ENCODE measurements around the gene SSNA1. TPM values are rescaled to one million over a fixed set of nuclear protein-coding genes. Genes with fewer than 3 reads are reported as not detected.

SSNA1 gene
- total and polyA plus RNA-seq, 2 donors = 74.9 to 85.2 TPM

GRCh38 chr9:137191691-137192447 lies 3.4 kb downstream of the SSNA1 start:
- WGBS = 97% methylated on average over 22 of the region's 22 CpGs
- DNase-seq (ENCODE audit: low read depth in 6 of 9, low spot score in 9 of 9) = no peak
- H3K36me3 ChIP-seq (ENCODE audit: control insufficient read depth in 2 of 2, insufficient read depth in 2 of 2, low read length in 1 of 2) = peaks cover 23 to 26% of the 10 kb centered on the region in 2 donors
- H3K27me3 ChIP-seq (ENCODE audit: control insufficient read depth in 2 of 2, insufficient read depth in 1 of 2, low read length in 1 of 2) = no peaks in the 10 kb centered on the region
- no peak overlapping the region for H3K4me3 ChIP-seq (ENCODE audit: low read length in 2 of 2)
- H3K27ac ChIP-seq (ENCODE audit: low read depth in 1 of 2, low read length in 1 of 2) = no peak overlapping the region
- no peaks in the 10 kb centered on the region for H3K9me3 ChIP-seq (ENCODE audit: control insufficient read depth in 2 of 2, insufficient read depth in 1 of 2, low read length in 1 of 2)
- peaks cover 18 to 26% of the 10 kb centered on the region in 2 donors for H3K4me1 ChIP-seq (ENCODE audit: control insufficient read depth in 2 of 2, insufficient read depth in 2 of 2, low read length in 2 of 2)

GRCh38 chr9:137192448-137192780 lies 3.9 kb downstream of the SSNA1 start:
- Histone ChIP-seq H3K4me3 (ENCODE audit: low read length in 2 of 2) (no peak overlapping the region), H3K36me3 (ENCODE audit: control insufficient read depth in 2 of 2, insufficient read depth in 2 of 2, low read length in 1 of 2) (peaks cover 19 to 26% of the 10 kb centered on the region in 2 donors), H3K9me3 (ENCODE audit: control insufficient read depth in 2 of 2, insufficient read depth in 1 of 2, low read length in 1 of 2) (no peaks in the 10 kb centered on the region), H3K27ac (ENCODE audit: low read depth in 1 of 2, low read length in 1 of 2) (no peak overlapping the region), H3K27me3 (ENCODE audit: control insufficient read depth in 2 of 2, insufficient read depth in 1 of 2, low read length in 1 of 2) (peaks cover 0 to under 1% of the 10 kb centered on the region in 2 donors), H3K4me1 (ENCODE audit: control insufficient read depth in 2 of 2, insufficient read depth in 2 of 2, low read length in 2 of 2) (peaks cover 13 to 20% of the 10 kb centered on the region in 2 donors)
- no peak for DNase-seq (ENCODE audit: low read depth in 6 of 9, low spot score in 9 of 9)
- 96% methylated on average over 10 of the region's 10 CpGs for WGBS

- no peak overlapping the region for H3K27ac ChIP-seq (ENCODE audit: low read depth in 1 of 2, low read length in 1 of 2)
- WGBS = 92% methylated on average over 2 of the region's 2 CpGs
- H3K4me1 ChIP-seq (ENCODE audit: control insufficient read depth in 2 of 2, insufficient read depth in 2 of 2, low read length in 2 of 2) = peaks cover 8 to 16% of the 10 kb centered on the region in 2 donors
Measured at GRCh38 chr9:137192859-137193258, 4.4 kb downstream of the SSNA1 start.

GRCh38 chr9:137193771-137194170 lies 5.3 kb downstream of the SSNA1 start:
- WGBS = 91% methylated on average over 14 of the region's 14 CpGs
- Histone ChIP-seq H3K4me3 (ENCODE audit: low read length in 2 of 2) (no peak overlapping the region), H3K4me1 (ENCODE audit: control insufficient read depth in 2 of 2, insufficient read depth in 2 of 2, low read length in 2 of 2) (peaks cover 8 to 14% of the 10 kb centered on the region in 2 donors), H3K9me3 (ENCODE audit: control insufficient read depth in 2 of 2, insufficient read depth in 1 of 2, low read length in 1 of 2) (no peaks in the 10 kb centered on the region), H3K27ac (ENCODE audit: low read depth in 1 of 2, low read length in 1 of 2) (no peak overlapping the region), H3K36me3 (ENCODE audit: control insufficient read depth in 2 of 2, insufficient read depth in 2 of 2, low read length in 1 of 2) (peaks cover 19 to 26% of the 10 kb centered on the region in 2 donors), H3K27me3 (ENCODE audit: control insufficient read depth in 2 of 2, insufficient read depth in 1 of 2, low read length in 1 of 2) (peaks cover 0 to 14% of the 10 kb centered on the region in 2 donors)
- DNase-seq (ENCODE audit: low read depth in 6 of 9, low spot score in 9 of 9) = no peak

More at GRCh38 chr9:137192859-137193258, 4.4 kb downstream of the SSNA1 start:
- peaks cover 19 to 26% of the 10 kb centered on the region in 2 donors for H3K36me3 ChIP-seq (ENCODE audit: control insufficient read depth in 2 of 2, insufficient read depth in 2 of 2, low read length in 1 of 2)
- H3K9me3 ChIP-seq (ENCODE audit: control insufficient read depth in 2 of 2, insufficient read depth in 1 of 2, low read length in 1 of 2) = no peaks in the 10 kb centered on the region
- DNase-seq (ENCODE audit: low read depth in 6 of 9, low spot score in 9 of 9) = no peak
- peaks cover 0 to 5% of the 10 kb centered on the region in 2 donors for H3K27me3 ChIP-seq (ENCODE audit: control insufficient read depth in 2 of 2, insufficient read depth in 1 of 2, low read length in 1 of 2)
- H3K4me3 ChIP-seq (ENCODE audit: low read length in 2 of 2) = no peak overlapping the region

- WGBS = 93% methylated on average over 16 of the region's 16 CpGs
- H3K4me1 ChIP-seq (ENCODE audit: control insufficient read depth in 2 of 2, insufficient read depth in 2 of 2, low read length in 2 of 2) = peaks cover 8 to 11% of the 10 kb centered on the region in 2 donors
Measured at GRCh38 chr9:137194388-137194787, 5.9 kb downstream of the SSNA1 start.

GRCh38 chr9:137194909-137195308 lies 6.4 kb downstream of the SSNA1 start:
- Histone ChIP-seq H3K27me3 (ENCODE audit: control insufficient read depth in 2 of 2, insufficient read depth in 1 of 2, low read length in 1 of 2) (peaks cover 9 to 25% of the 10 kb centered on the region in 2 donors), H3K4me1 (ENCODE audit: control insufficient read depth in 2 of 2, insufficient read depth in 2 of 2, low read length in 2 of 2) (peaks cover 5 to 6% of the 10 kb centered on the region in 2 donors), H3K36me3 (ENCODE audit: control insufficient read depth in 2 of 2, insufficient read depth in 2 of 2, low read length in 1 of 2) (peaks cover 16 to 24% of the 10 kb centered on the region in 2 donors), H3K4me3 (ENCODE audit: low read length in 2 of 2) (no peak overlapping the region), H3K9me3 (ENCODE audit: control insufficient read depth in 2 of 2, insufficient read depth in 1 of 2, low read length in 1 of 2) (no peaks in the 10 kb centered on the region), H3K27ac (ENCODE audit: low read depth in 1 of 2, low read length in 1 of 2) (no peak overlapping the region)
- WGBS = 93% methylated on average over 10 of the region's 10 CpGs
- no peak for DNase-seq (ENCODE audit: low read depth in 6 of 9, low spot score in 9 of 9)

More at GRCh38 chr9:137194388-137194787, 5.9 kb downstream of the SSNA1 start:
- Histone ChIP-seq H3K36me3 (ENCODE audit: control insufficient read depth in 2 of 2, insufficient read depth in 2 of 2, low read length in 1 of 2) (peaks cover 19 to 26% of the 10 kb centered on the region in 2 donors), H3K27ac (ENCODE audit: low read depth in 1 of 2, low read length in 1 of 2) (no peak overlapping the region), H3K4me3 (ENCODE audit: low read length in 2 of 2) (no peak overlapping the region), H3K27me3 (ENCODE audit: control insufficient read depth in 2 of 2, insufficient read depth in 1 of 2, low read length in 1 of 2) (peaks cover 5 to 21% of the 10 kb centered on the region in 2 donors), H3K9me3 (ENCODE audit: control insufficient read depth in 2 of 2, insufficient read depth in 1 of 2, low read length in 1 of 2) (no peaks in the 10 kb centered on the region)
- no peak for DNase-seq (ENCODE audit: low read depth in 6 of 9, low spot score in 9 of 9)

- H3K36me3 ChIP-seq (ENCODE audit: control insufficient read depth in 2 of 2, insufficient read depth in 2 of 2, low read length in 1 of 2) = peaks cover 8 to 16% of the 10 kb centered on the region in 2 donors
- H3K9me3 ChIP-seq (ENCODE audit: control insufficient read depth in 2 of 2, insufficient read depth in 1 of 2, low read length in 1 of 2) = no peaks in the 10 kb centered on the region
- WGBS = 95% methylated on average over 21 of the region's 21 CpGs
- H3K4me1 ChIP-seq (ENCODE audit: control insufficient read depth in 2 of 2, insufficient read depth in 2 of 2, low read length in 2 of 2) = peaks cover 3 to 4% of the 10 kb centered on the region in 2 donors
- H3K27ac ChIP-seq (ENCODE audit: low read depth in 1 of 2, low read length in 1 of 2) = no peak overlapping the region
- H3K4me3 ChIP-seq (ENCODE audit: low read length in 2 of 2) = no peak overlapping the region
- no peak for DNase-seq (ENCODE audit: low read depth in 6 of 9, low spot score in 9 of 9)
- peaks cover 10 to 25% of the 10 kb centered on the region in 2 donors for H3K27me3 ChIP-seq (ENCODE audit: control insufficient read depth in 2 of 2, insufficient read depth in 1 of 2, low read length in 1 of 2)
Measured at GRCh38 chr9:137195525-137196220, 7.2 kb downstream of the SSNA1 start.

- Histone ChIP-seq H3K4me3 (ENCODE audit: low read length in 2 of 2) (no peak overlapping the region), H3K9me3 (ENCODE audit: control insufficient read depth in 2 of 2, insufficient read depth in 1 of 2, low read length in 1 of 2) (no peaks in the 10 kb centered on the region), H3K27ac (ENCODE audit: low read depth in 1 of 2, low read length in 1 of 2) (no peak overlapping the region), H3K36me3 (ENCODE audit: control insufficient read depth in 2 of 2, insufficient read depth in 2 of 2, low read length in 1 of 2) (no peaks in the 10 kb centered on the region), H3K4me1 (ENCODE audit: control insufficient read depth in 2 of 2, insufficient read depth in 2 of 2, low read length in 2 of 2) (peaks cover 9 to 14% of the 10 kb centered on the region in 2 donors), H3K27me3 (ENCODE audit: control insufficient read depth in 2 of 2, insufficient read depth in 1 of 2, low read length in 1 of 2) (peaks cover 10 to 25% of the 10 kb centered on the region in 2 donors)
- DNase-seq (ENCODE audit: low read depth in 6 of 9, low spot score in 9 of 9) = no peak
- 95% methylated on average over 19 of the region's 19 CpGs for WGBS
Measured at GRCh38 chr9:137198051-137198901, 9.8 kb downstream of the SSNA1 start.

All from thymus (tissue), 11 donors.